Ovary (tissue), 9 donors: ENCODE results near the gene C10orf53. TPM values are rescaled to one million over a fixed set of nuclear protein-coding genes. Genes with fewer than 3 reads are reported as not detected.

Source experiments
- DNase-seq, 5 donors: peaks; one replicate each; pipeline ENCODE4 v3.0.0-alpha.2; 2019 to 2020
- H3K27ac ChIP-seq, 2 donors: fragments of 200-600 bp; one replicate each; pipeline versions ENCODE4 v1.5.1 to v1.8.0; 2019 to 2022
- H3K27me3 ChIP-seq: fragments of 200-600 bp; one replicate; pipeline ENCODE4 v1.8.0; 2022
- H3K36me3 ChIP-seq: fragments of 200-600 bp; sonication (generic); one replicate; pipeline ENCODE4 v1.5.1; 2019
- H3K4me1 ChIP-seq: one replicate; pipeline ENCODE4 v1.8.1; 2013; ENCODE audit warnings: mild to moderate bottlenecking, moderate library complexity; ENCODE audit not compliant: insufficient read depth
- H3K4me3 ChIP-seq: fragments of 200-600 bp; sonication (generic); one replicate; pipeline ENCODE4 v1.5.1; 2017
- H3K9me3 ChIP-seq, 2 donors: fragments of 200-600 bp in 1 of 2; sonication (generic) in 1 of 2; one replicate each; pipeline versions ENCODE4 v1.5.1 to v1.8.1; 2013 to 2019; ENCODE audit warnings: mild to moderate bottlenecking in 1 of 2, moderate library complexity in 1 of 2
- CTCF ChIP-seq, 3 donors: fragments of 450-650 bp in 2 of 3; fragments of 200-600 bp in 1 of 3; IDR thresholded peaks; one replicate each; pipeline versions ENCODE4 v1.5.1 to v1.8.0; 2016 to 2022; ENCODE audit warnings: antibody characterized with exemption in 3 of 3, mild to moderate bottlenecking in 1 of 3
- EP300 ChIP-seq: sonication (generic); formaldehyde crosslinking; IDR thresholded peaks from one replicate; pipeline ENCODE4 v1.6.1; 2017; ENCODE audit warnings: antibody characterized with exemption
- POLR2A ChIP-seq: fragments of 450-650 bp; IDR thresholded peaks from one replicate; pipeline ENCODE4 v1.6.1; 2017; ENCODE audit warnings: antibody characterized with exemption, mild to moderate bottlenecking, moderate library complexity
- WGBS, 3 donors: extraction: QIAGEN DNeasy Blood & Tissue Kit in 1 of 3; methylation state at CpG; one replicate each; pipeline versions ENCODE4 v1.1.5 to v1.1.7; 2013 to 2017; 5-methylcytosine and 5-hydroxymethylcytosine counted together
- intact Hi-C, 4 donors: fragments of 100-400 bp; cut with DNase I; formaldehyde crosslinking; loops; one replicate each; pipeline versions ENCODE4 v1.11.0 to v1.15.1; 2022 to 2023
- polyA plus RNA-seq, 2 donors: library from polyadenylated mRNA; stranded (reverse); fragments of 200-250 nt in 1 of 2; fragments of 350-450 nt in 1 of 2; fragmentation: Illumina TruSeq in 1 of 2; extraction: RNeasy Lipid Tissue Mini Kit (QIAGEN cat#74804) in 1 of 2; gene quantifications; one replicate each; pipeline ENCODE4 v1.2.3, GENCODE V29; 2013 to 2014
- total RNA-seq, 7 donors: library from RNA; depleted of rRNA in 2 of 7; stranded (reverse); fragments of >200 nt in 2 of 7; fragmentation: NEBNext Ultra II Directional in 3 of 7; extraction: Animal tissue kit (Norgen Biotek cat#: 25700) in 3 of 7; gene quantifications; one replicate each; pipeline versions ENCODE4 v1.1.0 to v1.2.4, GENCODE V29; 2016 to 2023
- donor health status: DM: no; HTN: no; CAD: no; lungs with moderate emphysema.
- donor health status: DM: no; HTN: no; CAD: no.
- donor health status: Bipolar disorder and iron deficiency.
- donor health status: DM: yes; HTN: yes; CAD: no.
- donor health status: DM: no; HTN: no; CAD: no.
- donor health status: DM: yes; HTN: yes; CAD: no.

Gene C10orf53
- total and polyA plus RNA-seq, 9 donors, result not detected

- Histone ChIP-seq H3K4me1 (no peaks in the 10 kb centered on the region), H3K36me3 (no peaks in the 10 kb centered on the region), H3K27ac (no peak overlapping the region), H3K4me3 (no peak overlapping the region), H3K27me3 (no peaks in the 10 kb centered on the region), H3K9me3 (no peaks in the 10 kb centered on the region)
- intact Hi-C loops, result no loop called here
- DNase-seq, result no peak
- WGBS, 3 donors, result 51 to 54% (median 52%) methylated on average over 8 of the region's 8 CpGs
- TF ChIP-seq POLR2A (no peak), EP300 (no peak), CTCF (IDR thresholded peaks at IDR 0.05) (no peak)
Observed at GRCh38 chr10:49661140-49661856, 18.2 kb upstream of the C10orf53 start.

GRCh38 chr10:49662169-49662830 is 17.2 kb upstream of the C10orf53 start:
- no peak overlapping the region for H3K27ac ChIP-seq
- H3K36me3 ChIP-seq, result no peaks in the 10 kb centered on the region
- no peaks in the 10 kb centered on the region for H3K4me1 ChIP-seq
- TF ChIP-seq CTCF (IDR thresholded peaks at IDR 0.05) (no peak), POLR2A (no peak), EP300 (no peak)
- WGBS, 3 donors, result 83 to 90% (median 84%) methylated on average over 11 to 15 of the region's 15 CpGs
- H3K27me3 ChIP-seq, result no peaks in the 10 kb centered on the region
- no peak for DNase-seq
- H3K4me3 ChIP-seq, result no peak overlapping the region
- intact Hi-C loops, result no loop called here
- no peaks in the 10 kb centered on the region for H3K9me3 ChIP-seq

- Histone ChIP-seq H3K9me3 (no peaks in the 10 kb centered on the region), H3K36me3 (no peaks in the 10 kb centered on the region), H3K4me1 (no peaks in the 10 kb centered on the region), H3K4me3 (no peak overlapping the region), H3K27me3 (no peaks in the 10 kb centered on the region), H3K27ac (no peak overlapping the region)
- DNase-seq, result no peak
- TF ChIP-seq POLR2A (no peak), CTCF (IDR thresholded peaks at IDR 0.05) (no peak), EP300 (no peak)
- whole genome bisulfite sequencing, 3 donors, result 49 to 67% (median 54%) methylated on average over 6 of the region's 6 CpGs
- intact Hi-C loops, result no loop called here
Observed at GRCh38 chr10:49663596-49663995, 15.9 kb upstream of the C10orf53 start.

- H3K27me3 ChIP-seq, result no peaks in the 10 kb centered on the region
- H3K4me3 ChIP-seq, result no peak overlapping the region
- intact Hi-C loops, result no loop called here
- no peak for DNase-seq
- H3K36me3 ChIP-seq, result no peaks in the 10 kb centered on the region
- 68 to 70% (median 70%) methylated on average over 7 of the region's 7 CpGs for WGBS, 3 donors
- no peak for TF ChIP-seq EP300
- TF ChIP-seq CTCF (IDR thresholded peaks at IDR 0.05), result no peak
- no peak for TF ChIP-seq POLR2A
- H3K9me3 ChIP-seq, result no peaks in the 10 kb centered on the region
- no peak overlapping the region for H3K27ac ChIP-seq
- no peaks in the 10 kb centered on the region for H3K4me1 ChIP-seq
Observed at GRCh38 chr10:49664006-49664841, 15.2 kb upstream of the C10orf53 start.
